Mesothelial cell of epicardium (in vitro differentiated cells): Measurements from ENCODE around the gene NDFIP1. TPM values are rescaled to one million over a fixed set of nuclear protein-coding genes. Genes with fewer than 3 reads are reported as not detected.

Experiments used
- total RNA-seq: library from RNA; stranded (reverse); gene quantifications from 3 replicates; pipeline ENCODE4 v1.2.1, GENCODE V29; 2021

NDFIP1 gene
- total RNA-seq, 1 donor from 2014 or later: 67.9 TPM

Other genes with a start within 250 kb of the NDFIP1 start
- gene PCDH1, start 230.4 kb upstream of the NDFIP1 start, total RNA-seq: 5.1 to 6.1 TPM (median 5.4 TPM) in 3 replicates
- 85.4 to 91.5 TPM (median 88.3 TPM) in 3 replicates for gene DELE1, start 184.9 kb upstream of the NDFIP1 start, total RNA-seq
- 0.07 to 0.29 TPM (median 0.18 TPM) in 3 replicates for gene PCDH12, start 150.6 kb upstream of the NDFIP1 start, total RNA-seq
- gene RNF14, start 139.7 kb upstream of the NDFIP1 start, total RNA-seq: 34.0 to 36.5 TPM (median 35.1 TPM) in 3 replicates
- 55.0 to 56.6 TPM (median 55.1 TPM) in 3 replicates for gene GNPDA1, start 95.8 kb upstream of the NDFIP1 start, total RNA-seq
- gene SPRY4, start 216.2 kb downstream of the NDFIP1 start, total RNA-seq: 21.3 to 21.5 TPM (median 21.4 TPM) in 3 replicates